AG04449 (cell line): ENCODE measurements around the gene CHCHD1.

ENCODE experiments used
- CTCF ChIA-PET: fragments of 350-600 bp; formaldehyde crosslinking; extraction: SDS; loops from one replicate; lab custom pipeline; 2021; ENCODE audit warnings: antibody characterized with exemption; lab: Yijun Ruan, JAX
- POLR2A ChIA-PET: fragments of 400-600, 350-600 bp; formaldehyde crosslinking; extraction: SDS; loops from one replicate; lab custom pipeline; 2020; ENCODE audit warnings: antibody characterized with exemption, inconsistent platforms; lab: Yijun Ruan, JAX
- DNase-seq: peaks from one replicate; pipeline ENCODE4 v3.0.0-alpha.2; 2010; ENCODE audit warnings: low read depth, low spot score
- H3K4me3 ChIP-seq: 2 replicates; pipeline ENCODE4 v1.5.1; 2011; ENCODE audit warnings: low read depth, mild to moderate bottlenecking, control low read depth, low read length
- CTCF ChIP-seq: IDR thresholded peaks from one replicate; pipeline ENCODE4 v1.5.1; 2011; ENCODE audit warnings: mild to moderate bottlenecking, moderate library complexity, low read length, control low read depth, inconsistent platforms; ENCODE audit not compliant: insufficient read depth; ENCODE audit errors: missing control alignments

Gene CHCHD1

GRCh38 chr10:73810735-73811465, 29.1 kb downstream of the CHCHD1 start:
- no peak for DNase-seq
- peak overlapping the region; percentile 75 for H3K4me3 ChIP-seq
- TF ChIP-seq CTCF, result no peak
- POLR2A ChIA-PET, result interaction anchor here (1.2 kb wide), 1 partner anchor 25 kb away, joined by 6 read pairs; the partner anchor contains the start of gene ZSWIM8
- CTCF ChIA-PET, result interaction anchor here (0.8 to 1.7 kb wide), 4 partner anchors 24 to 61 kb away, joined by 3 to 4 read pairs (median 4); no protein-coding TSS in a partner anchor

- ChIA-PET POLR2A (no interaction called here), CTCF (interaction anchor here (1.0 to 1.3 kb wide), 5 partner anchors 9 to 39 kb away, joined by 3 to 5 read pairs (median 3); partner anchors contain the start of gene ZSWIM8)
- TF ChIP-seq CTCF, result no peak
- H3K4me3 ChIP-seq, result no peak overlapping the region
- DNase-seq, result no peak
Observed at GRCh38 chr10:73812657-73813056, 30.8 kb downstream of the CHCHD1 start.

GRCh38 chr10:73813333-73813732, 31.5 kb downstream of the CHCHD1 start:
- H3K4me3 ChIP-seq, result no peak overlapping the region
- no peak for TF ChIP-seq CTCF
- ChIA-PET CTCF (interaction anchor here (1.1 kb wide), 1 partner anchor 39 kb away, joined by 3 read pairs; no protein-coding TSS in a partner anchor), POLR2A (no interaction called here)
- no peak for DNase-seq

- no peak overlapping the region for H3K4me3 ChIP-seq
- TF ChIP-seq CTCF, result no peak
- DNase-seq, result no peak
- ChIA-PET CTCF (interaction anchor here (0.9 to 1.8 kb wide), 3 partner anchors 9 to 65 kb away, joined by 4 read pairs; no protein-coding TSS in a partner anchor), POLR2A (no interaction called here)
Observed at GRCh38 chr10:73814276-73814895, 32.5 kb downstream of the CHCHD1 start.

DNA sequence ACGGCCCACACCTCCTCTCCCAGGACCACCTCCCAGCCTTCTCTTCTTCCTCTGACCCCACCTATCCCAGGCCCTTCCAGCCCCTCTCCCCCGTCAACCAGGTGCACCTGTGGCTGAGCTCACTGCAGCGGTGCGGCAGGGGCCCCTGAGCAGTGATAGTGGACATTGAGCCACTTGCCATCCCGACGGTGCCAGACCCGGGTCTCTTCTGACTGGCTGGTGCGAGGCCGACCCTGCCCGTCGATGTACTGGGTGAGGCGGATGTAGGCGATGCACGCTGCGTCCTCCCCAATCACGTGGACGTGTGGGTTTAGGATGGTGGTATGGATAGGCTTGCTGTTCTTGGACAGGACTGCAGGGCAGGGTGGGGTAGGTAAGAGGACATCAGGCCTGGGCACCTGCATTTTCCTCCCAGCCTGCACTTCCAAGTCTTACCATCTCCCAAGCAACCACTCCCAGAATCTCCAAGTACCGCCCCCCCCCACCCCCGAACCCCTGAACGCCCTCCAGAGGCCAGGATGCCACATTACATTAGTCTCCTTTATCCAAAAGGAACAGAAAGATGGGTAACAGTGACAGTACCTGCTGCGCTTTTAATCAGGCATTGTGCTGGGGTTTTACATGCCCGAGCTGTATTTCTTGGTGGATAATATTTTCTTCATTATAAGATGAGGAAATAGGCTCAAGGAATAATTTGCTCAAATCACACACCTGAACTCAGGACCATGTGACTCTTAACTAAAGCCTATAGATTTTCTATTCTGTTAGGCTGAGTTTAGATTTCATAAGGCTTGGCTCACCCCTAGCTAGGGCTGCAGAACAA, 33.3 kb downstream of the CHCHD1 start:
- CTCF ChIA-PET, result interaction anchor here (0.9 to 2.5 kb wide), 8 partner anchors 9 to 65 kb away, joined by 3 to 11 read pairs (median 4); no protein-coding TSS in a partner anchor
- no peak for TF ChIP-seq CTCF
- no peak overlapping the region for H3K4me3 ChIP-seq
- POLR2A ChIA-PET, result interaction anchor here (1.2 kb wide), 1 partner anchor 29 kb away, joined by 6 read pairs; the partner anchor contains the start of gene ZSWIM8
- DNase-seq, result no peak
